ENCODE results near the gene RNF121. TPM values are rescaled to one million over a fixed set of nuclear protein-coding genes. Genes with fewer than 3 reads are reported as not detected.

The RNF121 gene
- total RNA-seq, 2 experiments from 2014 or later, result 24.6 to 28.1 TPM

GRCh38 chr11:71979602-71980001, 50.8 kb downstream of the RNF121 start:
- H3K9me2 ChIP-seq (ENCODE audit: insufficient read depth, low read length), result no peaks in the 10 kb centered on the region
- peaks cover 14% of the 10 kb centered on the region; the same call in 1 of the 2 replicates for H4K20me1 ChIP-seq (ENCODE audit: insufficient read depth, low read length)
- peaks cover 17% of the 10 kb centered on the region for H3K4me1 ChIP-seq (ENCODE audit: insufficient read depth, low read length, poor library complexity, severe bottlenecking)
- H3K4me2 ChIP-seq (ENCODE audit: low read length), result no peak overlapping the region
- no peak overlapping the region for H3K27ac ChIP-seq (ENCODE audit: low read depth, low read length, poor library complexity, severe bottlenecking)
- H3K79me2 ChIP-seq (ENCODE audit: insufficient read depth, low read depth, low read length), result no peaks in the 10 kb centered on the region
- intact Hi-C loops (cut with micrococcal nuclease; ENCODE audit: unreplicated experiment), result no loop called here
- DNase-seq (ENCODE audit: low spot score), result no peak
- peaks cover 53% of the 10 kb centered on the region for H3K36me3 ChIP-seq (ENCODE audit: insufficient read depth, low read length)
- no peaks in the 10 kb centered on the region for H3K9me3 ChIP-seq (ENCODE audit: low read length)
- POLR2A ChIA-PET, result interaction anchor here (0.5 kb wide), 1 partner anchor 820 kb away, joined by 4 read pairs; no protein-coding TSS in a partner anchor
- TF ChIP-seq CTCF (conservative IDR thresholded peaks at IDR 0.05; ENCODE audit: low read length) (no peak), EZH2phosphoT487 (IDR thresholded peaks at IDR 0.05; ENCODE audit: borderline replicate concordance, low read depth, low read length) (no peak)
- no peak overlapping the region for H3K4me3 ChIP-seq (ENCODE audit: low read depth, low read length, poor library complexity, severe bottlenecking)
- CTCF ChIA-PET (ENCODE audit: unreplicated experiment), result no interaction called here
- BruUV-seq (replicated peaks), result no TSS peak
- H2AFZ ChIP-seq (ENCODE audit: low read length), result no peak overlapping the region

DNA sequence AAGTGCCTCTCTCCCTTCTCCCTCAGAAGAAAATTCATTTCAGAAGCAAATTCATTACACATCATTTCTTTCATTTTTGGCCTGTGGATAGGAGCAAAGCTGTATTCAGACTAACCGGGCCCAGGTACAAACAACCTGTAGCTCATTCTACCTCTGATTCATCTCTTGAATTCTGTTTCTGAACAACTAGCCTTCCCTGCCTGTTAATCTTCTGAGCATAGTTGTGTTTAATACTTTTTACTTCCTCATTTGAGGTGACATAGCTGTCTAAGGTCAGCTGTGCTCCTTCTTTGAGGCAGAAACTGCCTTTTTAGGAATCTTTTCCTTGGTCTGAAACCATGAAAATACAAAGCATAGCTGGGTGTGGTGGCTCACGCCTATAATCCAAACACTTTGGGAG, 57.3 kb downstream of the RNF121 start:
- Histone ChIP-seq H2AFZ (ENCODE audit: low read length) (no peak overlapping the region), H3K36me3 (ENCODE audit: insufficient read depth, low read length) (peaks cover 53% of the 10 kb centered on the region), H4K20me1 (ENCODE audit: insufficient read depth, low read length) (no peaks in the 10 kb centered on the region), H3K79me2 (ENCODE audit: insufficient read depth, low read depth, low read length) (no peaks in the 10 kb centered on the region), H3K4me3 (ENCODE audit: low read depth, low read length, poor library complexity, severe bottlenecking) (no peak overlapping the region), H3K4me1 (ENCODE audit: insufficient read depth, low read length, poor library complexity, severe bottlenecking) (peaks cover under 1% of the 10 kb centered on the region), H3K4me2 (ENCODE audit: low read length) (no peak overlapping the region), H3K9me2 (ENCODE audit: insufficient read depth, low read length) (no peaks in the 10 kb centered on the region), H3K27ac (ENCODE audit: low read depth, low read length, poor library complexity, severe bottlenecking) (no peak overlapping the region), H3K9me3 (ENCODE audit: low read length) (no peaks in the 10 kb centered on the region)
- intact Hi-C loops (cut with micrococcal nuclease; ENCODE audit: unreplicated experiment), result no loop called here
- CTCF ChIA-PET (ENCODE audit: unreplicated experiment), result no interaction called here
- POLR2A ChIA-PET, result interaction anchor here (0.7 to 1.0 kb wide), 3 partner anchors 18 to 479 kb away, joined by 3 read pairs; no protein-coding TSS in a partner anchor
- TF ChIP-seq EZH2phosphoT487 (IDR thresholded peaks at IDR 0.05; ENCODE audit: borderline replicate concordance, low read depth, low read length), result no peak
- TF ChIP-seq CTCF (conservative IDR thresholded peaks at IDR 0.05; ENCODE audit: low read length), result no peak
- DNase-seq (ENCODE audit: low spot score), result no peak
- BruUV-seq (replicated peaks), result no TSS peak

DNA sequence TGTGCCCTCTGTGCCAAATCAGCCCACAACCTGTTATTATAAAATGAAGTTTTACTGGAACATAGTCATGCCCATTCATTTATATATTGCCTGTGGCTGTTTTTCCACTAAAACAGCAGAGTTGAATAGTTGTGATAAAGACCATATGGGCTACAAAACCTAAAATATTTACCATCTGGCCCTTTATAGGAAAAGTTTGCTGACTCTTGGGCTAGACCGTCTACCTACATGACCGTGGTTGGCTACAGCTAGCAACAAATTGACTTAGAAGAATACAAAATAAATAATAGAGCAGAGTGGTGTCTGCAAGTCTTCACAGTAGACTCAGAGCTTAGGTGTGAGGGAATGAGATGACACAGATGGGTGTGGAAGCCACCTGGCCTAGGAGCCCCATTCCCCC, 58.7 kb downstream of the RNF121 start:
- POLR2A ChIA-PET, result interaction anchor here (1.4 to 1.5 kb wide), 2 partner anchors 11 to 46 kb away, joined by 4 read pairs; no protein-coding TSS in a partner anchor
- CTCF ChIA-PET (ENCODE audit: unreplicated experiment), result no interaction called here
- Histone ChIP-seq H3K4me2 (ENCODE audit: low read length) (no peak overlapping the region), H3K9me3 (ENCODE audit: low read length) (no peaks in the 10 kb centered on the region), H2AFZ (ENCODE audit: low read length) (no peak overlapping the region), H3K9me2 (ENCODE audit: insufficient read depth, low read length) (no peaks in the 10 kb centered on the region), H3K27ac (ENCODE audit: low read depth, low read length, poor library complexity, severe bottlenecking) (no peak overlapping the region), H4K20me1 (ENCODE audit: insufficient read depth, low read length) (no peaks in the 10 kb centered on the region), H3K79me2 (ENCODE audit: insufficient read depth, low read depth, low read length) (no peaks in the 10 kb centered on the region), H3K4me1 (ENCODE audit: insufficient read depth, low read length, poor library complexity, severe bottlenecking) (peaks cover 11% of the 10 kb centered on the region), H3K4me3 (ENCODE audit: low read depth, low read length, poor library complexity, severe bottlenecking) (no peak overlapping the region), H3K36me3 (ENCODE audit: insufficient read depth, low read length) (peaks cover 44% of the 10 kb centered on the region)
- intact Hi-C loops (cut with micrococcal nuclease; ENCODE audit: unreplicated experiment), result no loop called here
- TF ChIP-seq CTCF (conservative IDR thresholded peaks at IDR 0.05; ENCODE audit: low read length) (no peak), EZH2phosphoT487 (IDR thresholded peaks at IDR 0.05; ENCODE audit: borderline replicate concordance, low read depth, low read length) (no peak)
- no TSS peak for BruUV-seq (replicated peaks)
- DNase-seq (ENCODE audit: low spot score), result no peak
